ENCODE measurements around the gene KRTAP5-9. TPM values are rescaled to one million over a fixed set of nuclear protein-coding genes. Genes with fewer than 3 reads are reported as not detected.
"Not testable (repeated sequence)": the region's sequence is repeated elsewhere in the genome, so short reads cannot be mapped to it uniquely, and the experiment has no call there.

The KRTAP5-9 gene
- total and polyA plus RNA-seq, 9 of the 15 experiments (the other 6 are each of a cell fraction or from before 2014, with no cell fraction given): not detected

GRCh38 chr11:71535825-71536224, 12.4 kb upstream of the KRTAP5-9 start (continued):
- TF ChIP-seq GATA2 (CRISPR knock-in tag; IDR thresholded peaks at IDR 0.05) (no peak), IFI16 (CRISPR knock-in tag; IDR thresholded peaks at IDR 0.05) (no peak), GATAD2A (IDR thresholded peaks at IDR 0.05) (no peak)

GRCh38 chr11:71537537-71537936, 10.7 kb upstream of the KRTAP5-9 start:
- Histone ChIP-seq H4K20me1 (replicated peaks; ENCODE audit: control insufficient read depth, insufficient read depth, low read length) (no peaks in the 10 kb centered on the region), H3K79me2 (ENCODE audit: control insufficient read depth, insufficient read depth, low read length) (no peaks in the 10 kb centered on the region), H3K9me3 (replicated peaks; ENCODE audit: control insufficient read depth, insufficient read depth, low read depth, low read length) (peaks cover 2% of the 10 kb centered on the region; the same call in 1 of the 2 replicates), H3K27me3 (ENCODE audit: control insufficient read depth in 2 of 2, insufficient read depth in 2 of 2, low read length in 2 of 2) (peaks cover 26 to 40% of the 10 kb centered on the region in 2 experiments; a peak in 3 of 5 replicates), H3K4me1 (replicated peaks in 1 of 2; ENCODE audit: control insufficient read depth in 2 of 2, insufficient read depth in 2 of 2, low read length in 2 of 2) (peaks cover 2 to 4% of the 10 kb centered on the region in 2 experiments; a peak in 4 of 5 replicates), H3K27ac (ENCODE audit: extremely low read depth, low read depth, low read length) (no peak overlapping the region), H3K9me1 (ENCODE audit: control insufficient read depth, insufficient read depth, low read length) (no peaks in the 10 kb centered on the region), H3K4me3 (no peak overlapping the region), H2AFZ (ENCODE audit: low read depth, low read length) (no peak overlapping the region), H3K9ac (ENCODE audit: insufficient read depth in 1 of 2, low read depth in 2 of 2, low read length in 2 of 2) (no peak overlapping the region), H3K4me2 (ENCODE audit: insufficient read depth, low read length) (no peak overlapping the region), H3K36me3 (ENCODE audit: control insufficient read depth, insufficient read depth, low read length) (no peaks in the 10 kb centered on the region)
- in situ Hi-C loops (cut with MboI) (no loop called here), intact Hi-C loops (cut with micrococcal nuclease) (loop anchor here (10.0 kb wide), 1 partner anchor 93 kb away; the partner anchor contains the start of gene DHCR7)
- WGBS (ENCODE audit: insufficient coverage, low coverage, missing lambda C conversion rate): 18% methylated on average over 9 of the region's 9 CpGs
- DNase-seq (ENCODE audit: extremely low read depth in 1 of 4, low spot score in 3 of 4) (no peak), ATAC-seq (no peak), FAIRE-seq (no peak)
- BruUV-seq (replicated peaks): no TSS peak
- no peak for TF ChIP-seq HDAC8 (tag; IDR thresholded peaks at IDR 0.05)
- no peak for TF ChIP-seq CHD2 (IDR thresholded peaks at IDR 0.05; ENCODE audit: low read depth, low read length)
- ChIA-PET CTCF (ENCODE audit: low intra/inter-chr PET ratio) (no interaction called here), POLR2A (interaction anchor here (1.5 kb wide), 1 partner anchor 12 kb away, joined by 5 read pairs; no protein-coding TSS in a partner anchor)

- intact Hi-C loops (cut with micrococcal nuclease): loop anchor here (10.0 kb wide), 1 partner anchor 93 kb away; the partner anchor contains the start of gene DHCR7
- H3K4me1 ChIP-seq (replicated peaks in 1 of 2; ENCODE audit: control insufficient read depth in 2 of 2, insufficient read depth in 2 of 2, low read length in 2 of 2); ATAC-seq; H3K4me2 ChIP-seq (ENCODE audit: insufficient read depth, low read length); in situ Hi-C loops (cut with MboI); H3K79me2 ChIP-seq (ENCODE audit: control insufficient read depth, insufficient read depth, low read length); H3K4me3 ChIP-seq; H3K9ac ChIP-seq (ENCODE audit: insufficient read depth in 1 of 2, low read depth in 2 of 2, low read length in 2 of 2); H3K9me1 ChIP-seq (ENCODE audit: control insufficient read depth, insufficient read depth, low read length); CTCF ChIA-PET (ENCODE audit: low intra/inter-chr PET ratio); FAIRE-seq; H2AFZ ChIP-seq (ENCODE audit: low read depth, low read length); BruUV-seq (replicated peaks); H3K27ac ChIP-seq (ENCODE audit: extremely low read depth, low read depth, low read length); H3K9me3 ChIP-seq (replicated peaks; ENCODE audit: control insufficient read depth, insufficient read depth, low read depth, low read length); H4K20me1 ChIP-seq (replicated peaks; ENCODE audit: control insufficient read depth, insufficient read depth, low read length); H3K36me3 ChIP-seq (ENCODE audit: control insufficient read depth, insufficient read depth, low read length); DNase-seq (ENCODE audit: extremely low read depth in 1 of 4, low spot score in 3 of 4): not testable (repeated sequence)
- peaks cover 28 to 46% of the 10 kb centered on the region in 2 experiments; a peak in 3 of 5 replicates for H3K27me3 ChIP-seq (ENCODE audit: control insufficient read depth in 2 of 2, insufficient read depth in 2 of 2, low read length in 2 of 2)
- WGBS (ENCODE audit: insufficient coverage, low coverage, missing lambda C conversion rate): 8% methylated on average over 4 of the region's 4 CpGs
- POLR2A ChIA-PET: interaction anchor here (1.5 kb wide), 1 partner anchor 11 kb away, joined by 5 read pairs; no protein-coding TSS in a partner anchor
Measured at GRCh38 chr11:71537977-71538665, 10.1 kb upstream of the KRTAP5-9 start, which contains the start of gene KRTAP5-8. Gene KRTAP5-8, plus strand, starts transcription at chr11:71538025. Its CDS starts 31 bp downstream, at chr11:71538056.
